Measurements from ENCODE around the gene XXYLT1. TPM values are rescaled to one million over a fixed set of nuclear protein-coding genes. Genes with fewer than 3 reads are reported as not detected.

XXYLT1 gene
- total and polyA plus RNA-seq, 9 of the 15 experiments (the other 6 are each of a cell fraction or from before 2014, with no cell fraction given) = 1.9 to 18.9 (median 15.0) TPM

- TF ChIP-seq RBFOX2 (IDR thresholded peaks at IDR 0.05; ENCODE audit: low read depth, low read length) (no peak), ZEB2 (IDR thresholded peaks at IDR 0.05) (no peak), HDGF (IDR thresholded peaks at IDR 0.05) (no peak), BCOR (IDR thresholded peaks at IDR 0.05) (no peak)
- TF ChIP-seq, protein P1, sequence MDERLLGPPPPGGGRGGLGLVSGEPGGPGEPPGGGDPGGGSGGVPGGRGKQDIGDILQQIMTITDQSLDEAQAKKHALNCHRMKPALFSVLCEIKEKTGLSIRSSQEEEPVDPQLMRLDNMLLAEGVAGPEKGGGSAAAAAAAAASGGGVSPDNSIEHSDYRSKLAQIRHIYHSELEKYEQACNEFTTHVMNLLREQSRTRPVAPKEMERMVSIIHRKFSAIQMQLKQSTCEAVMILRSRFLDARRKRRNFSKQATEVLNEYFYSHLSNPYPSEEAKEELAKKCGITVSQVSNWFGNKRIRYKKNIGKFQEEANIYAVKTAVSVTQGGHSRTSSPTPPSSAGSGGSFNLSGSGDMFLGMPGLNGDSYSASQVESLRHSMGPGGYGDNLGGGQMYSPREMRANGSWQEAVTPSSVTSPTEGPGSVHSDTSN (CRISPR knock-in tag; IDR thresholded peaks at IDR 0.05; ENCODE audit: low read depth) = no peak
- TF ChIP-seq, protein P1 (tag; conservative IDR thresholded peaks at IDR 0.05; ENCODE audit: low read depth) = no peak
Measured at GRCh38 chr3:195175076-195175475, 95.9 kb downstream of the XXYLT1 start (continued).

- H2AFZ ChIP-seq (ENCODE audit: low read depth, low read length) = no peak overlapping the region
- POLR2A ChIA-PET = interaction anchor here (1.2 to 2.2 kb wide), 4 partner anchors 8 to 20 kb away, joined by 4 to 10 read pairs (median 6); no protein-coding TSS in a partner anchor
- H3K9me1 ChIP-seq (ENCODE audit: control insufficient read depth, insufficient read depth, low read length) = peaks cover 4% of the 10 kb centered on the region
- FAIRE-seq (no peak), DNase-seq (ENCODE audit: extremely low read depth in 1 of 4, low spot score in 3 of 4) (no peak), ATAC-seq (no peak)
- peaks cover 15% of the 10 kb centered on the region; the same call in 2 of the 3 replicates for H3K79me2 ChIP-seq (ENCODE audit: control insufficient read depth, insufficient read depth, low read length)
- in situ Hi-C loops (cut with MboI) = no loop called here
- no peak overlapping the region for H3K4me3 ChIP-seq
- no peaks in the 10 kb centered on the region for H3K27me3 ChIP-seq (ENCODE audit: control insufficient read depth in 2 of 2, insufficient read depth in 2 of 2, low read length in 2 of 2)
- peaks cover 26 to 32% of the 10 kb centered on the region in 2 experiments for H3K4me1 ChIP-seq (replicated peaks in 1 of 2; ENCODE audit: control insufficient read depth in 2 of 2, insufficient read depth in 2 of 2, low read length in 2 of 2)
- no peaks in the 10 kb centered on the region for H3K9me3 ChIP-seq (replicated peaks; ENCODE audit: control insufficient read depth, insufficient read depth, low read depth, low read length)
- CTCF ChIA-PET (ENCODE audit: low intra/inter-chr PET ratio) = no interaction called here
- 63% methylated on average over 8 of the region's 9 CpGs for WGBS (ENCODE audit: insufficient coverage, low coverage, missing lambda C conversion rate)
- H3K4me2 ChIP-seq (ENCODE audit: insufficient read depth, low read length) = no peak overlapping the region
- H3K27ac ChIP-seq (ENCODE audit: extremely low read depth, low read depth, low read length) = no peak overlapping the region
- BruUV-seq (replicated peaks) = no TSS peak
- H3K36me3 ChIP-seq (ENCODE audit: control insufficient read depth, insufficient read depth, low read length) = peaks cover 5% of the 10 kb centered on the region; the same call in 2 of the 3 replicates
- peak overlapping the region in 1 of 2 experiments; percentile 75; a peak in 2 of 4 replicates for H3K9ac ChIP-seq (ENCODE audit: insufficient read depth in 1 of 2, low read depth in 2 of 2, low read length in 2 of 2)
- intact Hi-C loops (cut with micrococcal nuclease) = no loop called here
- no peaks in the 10 kb centered on the region for H4K20me1 ChIP-seq (replicated peaks; ENCODE audit: control insufficient read depth, insufficient read depth, low read length)
- TF ChIP-seq RREB1 (CRISPR knock-in tag; IDR thresholded peaks at IDR 0.05) (no peak), TBP (optimal IDR thresholded peaks at IDR 0.05; ENCODE audit: low read depth, low read length) (no peak), DNMT1 (IDR thresholded peaks at IDR 0.05) (no peak), ZBTB1 (CRISPR knock-in tag; IDR thresholded peaks at IDR 0.05; ENCODE audit: borderline replicate concordance, low read depth) (no peak), LEF1 (IDR thresholded peaks at IDR 0.05) (no peak), SRSF1 (IDR thresholded peaks at IDR 0.05; ENCODE audit: low read depth, low read length) (no peak)
Measured at GRCh38 chr3:195173657-195174056, 97.3 kb downstream of the XXYLT1 start.

Data from K562 (cell line).